Activated T-helper 17 cell treated with anti-CD3 and anti-CD28 coated beads, Interleukin-2, amount 50 U/mL, for 72 hours (primary cell): ENCODE data around the gene MYH9. TPM values are rescaled to one million over a fixed set of nuclear protein-coding genes. Genes with fewer than 3 reads are reported as not detected.
A peak's percentile ranks its signal among the peaks of the same experiment; 100 is the strongest.

Source experiments
- ATAC-seq: fragments of 150-1000 bp; cut with Tn5 transposase; replicated peaks from 2 replicates; pipeline ENCODE4 v1.10.0; 2021; ENCODE audit warnings: mild to moderate bottlenecking, moderate library complexity
- H3K27ac Mint-ChIP-seq: one replicate; pipeline ENCODE4 v1.8.0; 2022; ENCODE audit warnings: mixed read lengths
- H3K27me3 Mint-ChIP-seq: one replicate; pipeline ENCODE4 v1.8.0; 2022; ENCODE audit warnings: mixed read lengths
- H3K36me3 Mint-ChIP-seq: one replicate; pipeline ENCODE4 v1.8.0; 2022; ENCODE audit warnings: low read depth, mild to moderate bottlenecking, mixed read lengths
- H3K4me1 Mint-ChIP-seq: one replicate; pipeline ENCODE4 v1.8.0; 2022; ENCODE audit warnings: mixed read lengths
- H3K4me3 Mint-ChIP-seq: one replicate; pipeline ENCODE4 v1.8.0; 2022; ENCODE audit warnings: mild to moderate bottlenecking, mixed read lengths
- H3K9me3 Mint-ChIP-seq: one replicate; pipeline ENCODE4 v1.8.0; 2022; ENCODE audit warnings: mixed read lengths
- total RNA-seq, 2 donors: library from RNA; stranded (reverse); gene quantifications; one replicate each; pipeline ENCODE4 v1.2.3, GENCODE V29; 2022

The MYH9 gene
- total RNA-seq, 2 donors from 2014 or later: 782 to 800 TPM

DNA sequence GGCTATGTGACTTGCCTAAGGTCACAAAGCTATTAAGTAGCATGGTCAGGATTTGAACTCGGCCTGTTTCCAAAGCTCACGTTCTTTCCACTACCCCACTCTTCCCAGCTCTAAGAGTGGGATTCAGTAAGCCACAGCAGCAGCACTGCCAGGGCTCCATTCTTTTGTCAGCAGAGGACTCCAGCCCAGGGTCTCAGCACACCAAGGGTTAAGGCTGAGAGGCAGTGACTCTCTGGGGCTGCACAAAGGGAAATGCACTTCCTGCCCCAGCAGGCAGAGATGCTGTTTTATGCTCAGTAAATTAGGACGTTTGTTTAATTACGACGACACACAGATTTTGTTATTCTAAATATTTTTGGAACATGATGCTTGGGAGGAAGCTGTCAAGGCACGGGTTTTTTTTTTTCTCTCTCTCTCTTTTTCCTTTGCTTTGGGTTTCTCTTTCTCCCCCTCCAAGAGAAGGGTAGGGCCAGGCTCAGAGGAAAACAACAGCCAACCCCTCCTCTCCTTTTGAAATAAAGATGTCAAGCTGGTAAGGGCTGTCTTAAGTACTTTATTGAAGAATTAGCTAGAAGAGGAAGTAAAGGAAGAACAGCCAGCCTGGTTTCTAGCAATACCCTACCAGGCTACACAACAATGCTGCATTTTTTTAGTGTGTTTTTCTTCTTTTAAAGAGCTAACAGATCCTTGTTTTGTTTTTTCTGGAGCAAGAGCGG is 2.8 kb downstream of the MYH9 start:
- Mint-ChIP-seq H3K36me3 (peaks cover 71% of the 10 kb centered on the region), H3K27ac (peak overlapping the region; percentile 99), H3K4me1 (peaks cover 20% of the 10 kb centered on the region), H3K9me3 (no peaks in the 10 kb centered on the region), H3K4me3 (peak overlapping the region; percentile 100), H3K27me3 (no peaks in the 10 kb centered on the region)
- ATAC-seq: no peak

DNA sequence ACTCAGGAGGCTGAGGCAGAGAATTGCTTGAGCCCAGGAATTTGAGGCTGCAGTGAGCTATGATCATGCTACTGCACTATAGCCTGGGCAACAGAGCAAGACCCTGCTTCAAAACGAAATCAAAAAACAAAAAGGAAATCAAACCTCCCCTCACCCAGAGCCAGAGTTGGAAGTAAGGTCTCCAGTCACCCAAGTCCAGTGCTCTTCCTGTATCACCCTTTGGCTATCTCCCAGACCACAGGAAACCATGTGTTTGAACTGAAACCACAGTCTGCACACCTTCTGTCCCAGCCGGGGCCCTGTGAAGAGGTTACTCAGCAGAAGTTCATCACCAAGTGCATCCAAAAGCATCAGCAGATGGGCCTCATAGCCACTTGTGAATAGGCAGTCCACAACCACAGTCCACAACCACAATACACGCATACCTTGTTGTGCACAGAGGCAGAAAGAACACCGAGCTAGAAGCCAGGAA is 4.6 kb downstream of the MYH9 start:
- peak; percentile 19 for ATAC-seq
- H3K9me3 Mint-ChIP-seq: no peaks in the 10 kb centered on the region
- H3K4me1 Mint-ChIP-seq: peaks cover 30% of the 10 kb centered on the region
- H3K36me3 Mint-ChIP-seq: peaks cover 86% of the 10 kb centered on the region
- H3K27ac Mint-ChIP-seq: peak overlapping the region; percentile 81
- peak overlapping the region; percentile 100 for H3K4me3 Mint-ChIP-seq
- H3K27me3 Mint-ChIP-seq: no peaks in the 10 kb centered on the region

- no peak for ATAC-seq
- Mint-ChIP-seq H3K36me3 (peaks cover 98% of the 10 kb centered on the region), H3K4me1 (peaks cover 42% of the 10 kb centered on the region), H3K9me3 (no peaks in the 10 kb centered on the region), H3K27me3 (no peaks in the 10 kb centered on the region), H3K27ac (peak overlapping the region; percentile 65), H3K4me3 (peak overlapping the region; percentile 100)
Measured at GRCh38 chr22:36381513-36382128, 6.1 kb downstream of the MYH9 start.

GRCh38 chr22:36379593-36380361 is 8.0 kb downstream of the MYH9 start:
- Mint-ChIP-seq H3K36me3 (peaks cover 95% of the 10 kb centered on the region), H3K27me3 (no peaks in the 10 kb centered on the region), H3K4me1 (peaks cover 48% of the 10 kb centered on the region), H3K9me3 (no peaks in the 10 kb centered on the region), H3K4me3 (peak overlapping the region; percentile 100), H3K27ac (peak overlapping the region; percentile 99)
- peak; percentile 9 for ATAC-seq

DNA sequence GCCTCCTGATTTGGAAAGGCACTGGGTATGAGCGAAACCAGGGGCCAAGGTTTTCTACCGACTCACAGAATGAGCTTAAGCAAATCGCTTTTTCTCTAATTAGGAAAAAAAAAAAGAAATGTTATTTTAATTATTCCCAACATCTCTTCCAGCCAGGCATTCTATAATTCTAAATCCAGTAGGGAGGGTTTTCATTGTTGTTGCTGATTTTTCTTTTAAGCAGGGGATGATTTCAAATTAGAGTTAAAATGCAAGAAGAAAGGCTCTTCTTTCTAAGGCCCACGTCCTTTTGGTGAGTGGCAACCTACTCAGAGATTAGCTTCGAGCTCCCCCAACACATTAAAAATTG is 8.9 kb downstream of the MYH9 start:
- peak overlapping the region; percentile 100 for H3K4me3 Mint-ChIP-seq
- no peaks in the 10 kb centered on the region for H3K27me3 Mint-ChIP-seq
- peaks cover 93% of the 10 kb centered on the region for H3K36me3 Mint-ChIP-seq
- peak overlapping the region; percentile 99 for H3K27ac Mint-ChIP-seq
- H3K9me3 Mint-ChIP-seq: no peaks in the 10 kb centered on the region
- peaks cover 53% of the 10 kb centered on the region for H3K4me1 Mint-ChIP-seq
- ATAC-seq: no peak

DNA sequence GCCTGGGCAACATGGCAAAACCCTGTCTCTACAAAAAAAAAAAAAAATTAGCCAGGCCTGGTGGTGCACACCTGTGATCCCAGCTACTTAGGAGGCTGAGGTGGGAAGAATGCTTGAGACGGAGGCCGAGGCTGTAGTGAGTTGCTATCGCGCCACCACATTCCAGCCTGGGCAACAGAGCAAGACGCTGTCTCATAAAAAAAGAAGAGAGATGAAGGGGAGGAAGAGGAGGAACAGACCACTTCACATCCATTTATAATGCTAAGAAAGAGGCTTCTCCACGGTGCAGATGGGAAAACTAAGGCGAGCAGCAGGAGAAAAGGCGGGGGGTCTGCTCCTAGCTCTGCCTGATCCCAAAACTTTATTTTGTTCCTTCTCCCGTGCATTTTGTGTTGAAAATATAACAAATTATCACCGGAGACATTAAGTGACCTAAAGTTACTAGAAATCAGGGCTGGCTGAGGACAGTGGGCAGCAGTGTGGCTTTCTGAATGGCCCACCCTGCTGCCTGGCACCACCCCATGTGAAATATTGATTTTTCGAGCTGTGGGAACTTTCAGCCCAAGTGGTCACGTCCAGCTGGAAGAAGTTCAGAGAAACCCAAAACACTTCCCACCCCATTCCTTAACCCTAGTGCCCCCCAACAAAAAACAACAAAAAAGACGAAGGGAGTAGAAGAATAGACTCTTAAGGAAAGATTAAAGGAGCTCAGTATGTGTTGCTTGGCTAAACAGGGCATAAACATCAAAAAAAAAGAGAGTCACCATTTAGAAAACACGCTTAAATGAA is 9.5 kb downstream of the MYH9 start:
- no peak for ATAC-seq
- Mint-ChIP-seq H3K4me1 (peaks cover 56% of the 10 kb centered on the region), H3K27me3 (no peaks in the 10 kb centered on the region), H3K4me3 (peak overlapping the region; percentile 100), H3K36me3 (peaks cover 93% of the 10 kb centered on the region), H3K27ac (peak overlapping the region; percentile 99), H3K9me3 (no peaks in the 10 kb centered on the region)

- H3K36me3 Mint-ChIP-seq: peaks cover 93% of the 10 kb centered on the region
- peak overlapping the region; percentile 100 for H3K4me3 Mint-ChIP-seq
- no peaks in the 10 kb centered on the region for H3K9me3 Mint-ChIP-seq
- peaks cover 64% of the 10 kb centered on the region for H3K4me1 Mint-ChIP-seq
- H3K27ac Mint-ChIP-seq: peak overlapping the region; percentile 99
- H3K27me3 Mint-ChIP-seq: no peaks in the 10 kb centered on the region
- peak; percentile 74 for ATAC-seq
Measured at GRCh38 chr22:36377022-36377631, 10.6 kb downstream of the MYH9 start.

DNA sequence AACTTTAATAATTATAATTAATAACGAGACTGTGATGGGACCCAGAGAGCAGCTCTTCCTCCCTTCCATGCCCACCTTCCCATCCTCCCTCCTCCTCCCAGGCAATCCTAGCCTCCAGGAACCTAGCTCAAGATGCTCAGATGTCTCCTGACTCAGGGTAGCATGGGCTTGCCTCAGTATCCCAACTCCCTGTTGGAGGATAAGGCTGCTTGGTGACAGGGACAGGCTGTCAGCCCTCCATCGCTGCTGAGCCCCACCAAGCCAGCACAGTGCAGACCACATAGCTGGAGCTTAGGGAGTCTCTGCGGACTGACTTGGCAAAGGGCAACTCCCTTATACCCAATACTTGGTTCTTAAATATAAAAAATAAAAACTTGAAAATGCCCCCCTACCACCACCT is 11.5 kb downstream of the MYH9 start:
- Mint-ChIP-seq H3K4me3 (peak overlapping the region; percentile 100), H3K27me3 (no peaks in the 10 kb centered on the region), H3K9me3 (no peaks in the 10 kb centered on the region), H3K27ac (peak overlapping the region; percentile 99), H3K36me3 (peaks cover 93% of the 10 kb centered on the region), H3K4me1 (peaks cover 66% of the 10 kb centered on the region)
- no peak for ATAC-seq

- H3K27me3 Mint-ChIP-seq: no peaks in the 10 kb centered on the region
Measured at GRCh38 chr22:36375071-36375980, 12.4 kb downstream of the MYH9 start.

GRCh38 chr22:36374603-36375024 is 13.2 kb downstream of the MYH9 start:
- ATAC-seq: peak; percentile 77
- H3K27me3 Mint-ChIP-seq: no peaks in the 10 kb centered on the region
- no peaks in the 10 kb centered on the region for H3K9me3 Mint-ChIP-seq
- H3K4me1 Mint-ChIP-seq: peaks cover 77% of the 10 kb centered on the region
- H3K27ac Mint-ChIP-seq: peak overlapping the region; percentile 88
- H3K36me3 Mint-ChIP-seq: peaks cover 94% of the 10 kb centered on the region
- peak overlapping the region; percentile 74 for H3K4me3 Mint-ChIP-seq

More at GRCh38 chr22:36375071-36375980, 12.4 kb downstream of the MYH9 start:
- Mint-ChIP-seq H3K4me1 (peaks cover 75% of the 10 kb centered on the region), H3K36me3 (peaks cover 93% of the 10 kb centered on the region), H3K9me3 (no peaks in the 10 kb centered on the region), H3K4me3 (peak overlapping the region; percentile 74), H3K27ac (peak overlapping the region; percentile 88)
- no peak for ATAC-seq

DNA sequence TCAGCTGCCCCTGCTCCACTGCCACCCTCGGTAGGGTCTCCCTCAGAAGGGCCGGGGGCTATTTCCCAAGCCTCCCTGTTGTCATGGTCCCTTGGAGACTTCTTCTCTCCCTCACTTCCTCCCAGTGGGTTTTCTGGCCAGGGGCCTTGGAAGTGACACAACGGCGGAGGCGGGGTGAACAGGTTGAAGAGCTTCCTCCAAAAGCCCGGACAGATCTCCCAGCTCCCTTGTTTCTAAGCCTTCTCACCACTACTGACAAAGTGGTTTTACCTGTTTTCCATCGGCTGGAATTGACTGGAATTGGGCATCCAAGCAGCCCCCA is 14.5 kb downstream of the MYH9 start:
- no peaks in the 10 kb centered on the region for H3K27me3 Mint-ChIP-seq
- no peak for ATAC-seq
- H3K36me3 Mint-ChIP-seq: peaks cover 95% of the 10 kb centered on the region

DNA sequence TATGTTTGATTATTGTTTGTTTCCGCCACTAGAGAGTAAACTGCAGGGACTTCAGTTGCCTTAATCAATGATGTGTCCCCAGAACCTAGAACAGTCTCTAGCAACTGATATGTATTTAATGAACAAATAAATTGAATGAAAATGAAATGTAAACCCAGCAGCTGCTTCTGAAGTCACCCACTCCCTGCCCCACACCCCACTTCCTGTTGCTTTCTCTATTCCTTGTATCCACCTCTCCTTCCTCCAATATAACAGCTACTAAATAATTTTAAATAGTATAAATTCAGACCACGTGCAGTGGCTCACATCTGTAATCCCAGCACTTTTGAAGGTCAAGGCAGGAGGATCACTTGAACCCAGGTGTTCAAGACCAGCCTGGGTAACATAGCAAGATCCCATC is 15.8 kb downstream of the MYH9 start:
- peaks cover 95% of the 10 kb centered on the region for H3K36me3 Mint-ChIP-seq
- H3K4me1 Mint-ChIP-seq: peaks cover 68% of the 10 kb centered on the region
- no peaks in the 10 kb centered on the region for H3K27me3 Mint-ChIP-seq
- peak overlapping the region; percentile 87 for H3K27ac Mint-ChIP-seq
- peak overlapping the region; percentile 74 for H3K4me3 Mint-ChIP-seq
- no peaks in the 10 kb centered on the region for H3K9me3 Mint-ChIP-seq
- ATAC-seq: no peak

More for the DNA sequence above, 14.5 kb downstream of the MYH9 start:
- Mint-ChIP-seq H3K9me3 (no peaks in the 10 kb centered on the region), H3K27ac (peak overlapping the region; percentile 87), H3K4me3 (peak overlapping the region; percentile 74), H3K4me1 (peaks cover 81% of the 10 kb centered on the region)
